Activated naive CD4-positive, alpha-beta T cell treated with anti-CD3 and anti-CD28 coated beads for 36 hours (primary cell): ENCODE data around the gene WDR91. TPM values are rescaled to one million over a fixed set of nuclear protein-coding genes. Genes with fewer than 3 reads are reported as not detected.

ENCODE experiments used
- CTCF ChIA-PET: fragments of 350-600 bp; sonication (Branson Sonifier 250); formaldehyde crosslinking; loops from one replicate; lab custom pipeline; 2021; ENCODE audit warnings: antibody characterized with exemption; lab: Charles Lee
- DNase-seq: peaks from one replicate; pipeline ENCODE4 v3.0.0-alpha.2; 2020
- H3K27ac Mint-ChIP-seq: one replicate; pipeline ENCODE4 v1.8.0; 2021; ENCODE audit warnings: mild to moderate bottlenecking, mixed read lengths
- H3K27me3 Mint-ChIP-seq: one replicate; pipeline ENCODE4 v1.8.0; 2021; ENCODE audit warnings: low read depth, mixed read lengths
- H3K36me3 Mint-ChIP-seq: one replicate; pipeline ENCODE4 v1.8.0; 2021; ENCODE audit warnings: low read depth, mixed read lengths
- H3K4me1 Mint-ChIP-seq: one replicate; pipeline ENCODE4 v1.8.0; 2021; ENCODE audit warnings: low read depth, mixed read lengths
- H3K4me3 Mint-ChIP-seq: one replicate; pipeline ENCODE4 v1.8.0; 2021; ENCODE audit warnings: mild to moderate bottlenecking, moderate library complexity, mixed read lengths
- H3K9me3 Mint-ChIP-seq: one replicate; pipeline ENCODE4 v1.8.0; 2021; ENCODE audit warnings: mixed read lengths
- intact Hi-C: fragments of 100-400 bp; cut with micrococcal nuclease; formaldehyde crosslinking; loops from one replicate; pipeline ENCODE4 v1.15.1; 2023
- total RNA-seq, 2 experiments: library from RNA; stranded (reverse); gene quantifications; one replicate each; pipeline ENCODE4 v1.2.3, GENCODE V29; 2021

The WDR91 gene
- 10 to 100 TPM; 10.6 to 11.1 TPM for total RNA-seq

GRCh38 chr7:135211179-135211945 is at the start of gene WDR91:
Gene WDR91 (minus strand): TSS chr7:135211526. CDS start chr7:135211502, 24 bp downstream.
- CTCF ChIA-PET: interaction anchor here (0.7 to 2.6 kb wide), 4 partner anchors 40 to 578 kb away, joined by 3 to 10 read pairs (median 4); no protein-coding TSS in a partner anchor
- H3K27ac Mint-ChIP-seq: peak within 1 kb of the TSS; percentile 85
- peaks cover 6% of the 10 kb centered on the region for H3K36me3 Mint-ChIP-seq
- DNase-seq: peak; percentile 96
- H3K27me3 Mint-ChIP-seq: no peaks in the 10 kb centered on the region
- H3K4me3 Mint-ChIP-seq: peak within 1 kb of the TSS; percentile 98
- peaks cover 41% of the 10 kb centered on the region for H3K4me1 Mint-ChIP-seq
- no peaks in the 10 kb centered on the region for H3K9me3 Mint-ChIP-seq
- intact Hi-C loops: loop anchor here (1.0 to 5.0 kb wide), 13 partner anchors 41 to 894 kb away; partner anchors contain the start of genes AGBL3, BPGM, CNOT4 and CYREN

- H3K36me3 Mint-ChIP-seq: peaks cover 2% of the 10 kb centered on the region
- H3K9me3 Mint-ChIP-seq: peaks cover 10% of the 10 kb centered on the region
These were observed 49.1 kb upstream of the WDR91 start for GRCh38 chr7:135260470-135260869.

DNA sequence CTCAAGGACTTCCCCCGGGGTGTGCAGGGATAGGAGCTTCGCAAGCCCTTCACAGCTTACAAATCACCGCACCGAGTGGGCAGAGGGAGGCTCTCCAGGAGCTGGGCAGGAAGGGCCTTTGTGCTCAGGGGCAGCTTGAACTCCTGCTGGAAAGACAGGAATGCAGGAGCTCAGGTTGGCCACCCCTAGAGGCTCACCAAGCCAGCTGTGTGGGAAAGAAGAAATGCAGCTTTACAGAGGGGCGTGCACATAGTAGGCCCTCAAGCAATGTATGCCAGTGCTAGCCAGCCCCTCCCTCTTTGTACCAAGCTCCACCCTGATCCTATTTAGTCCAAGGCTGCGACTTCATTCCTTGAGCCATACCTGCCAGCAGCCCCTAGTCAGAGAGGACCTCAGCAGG is 48.4 kb upstream of the WDR91 start:
- peaks cover 2% of the 10 kb centered on the region for H3K27me3 Mint-ChIP-seq
- intact Hi-C loops: no loop called here
- H3K27ac Mint-ChIP-seq: no peak overlapping the region
- H3K4me1 Mint-ChIP-seq: no peaks in the 10 kb centered on the region
- CTCF ChIA-PET: interaction anchor here (0.5 to 4.1 kb wide), 3 partner anchors 15 to 21 kb away, joined by 3 to 33 read pairs (median 7); no protein-coding TSS in a partner anchor
- H3K36me3 Mint-ChIP-seq: peaks cover 2% of the 10 kb centered on the region
- DNase-seq: no peak
- no peak overlapping the region for H3K4me3 Mint-ChIP-seq
- H3K9me3 Mint-ChIP-seq: peaks cover 9% of the 10 kb centered on the region

More at GRCh38 chr7:135260470-135260869, 49.1 kb upstream of the WDR91 start:
- Mint-ChIP-seq H3K4me3 (no peak overlapping the region), H3K27ac (no peak overlapping the region), H3K4me1 (no peaks in the 10 kb centered on the region), H3K27me3 (peaks cover 2% of the 10 kb centered on the region)
- intact Hi-C loops: no loop called here
- no peak for DNase-seq
- CTCF ChIA-PET: interaction anchor here (0.7 to 4.1 kb wide), 3 partner anchors 14 to 22 kb away, joined by 3 to 33 read pairs (median 7); no protein-coding TSS in a partner anchor

GRCh38 chr7:135258585-135258984 is 47.3 kb upstream of the WDR91 start:
- CTCF ChIA-PET: no interaction called here
- intact Hi-C loops: no loop called here
- H3K4me3 Mint-ChIP-seq: no peak overlapping the region

GRCh38 chr7:135257790-135258189 is 46.5 kb upstream of the WDR91 start:
- Mint-ChIP-seq H3K9me3 (peaks cover 2% of the 10 kb centered on the region), H3K4me3 (no peak overlapping the region), H3K4me1 (peaks cover 3% of the 10 kb centered on the region), H3K36me3 (peaks cover 2% of the 10 kb centered on the region), H3K27me3 (peaks cover 2% of the 10 kb centered on the region), H3K27ac (no peak overlapping the region)
- intact Hi-C loops: no loop called here
- CTCF ChIA-PET: no interaction called here
- no peak for DNase-seq

More at GRCh38 chr7:135258585-135258984, 47.3 kb upstream of the WDR91 start:
- Mint-ChIP-seq H3K27me3 (peaks cover 2% of the 10 kb centered on the region), H3K27ac (no peak overlapping the region), H3K36me3 (peaks cover 2% of the 10 kb centered on the region), H3K4me1 (peaks cover 3% of the 10 kb centered on the region), H3K9me3 (peaks cover 5% of the 10 kb centered on the region)
- no peak for DNase-seq

GRCh38 chr7:135253851-135254771 is 42.8 kb upstream of the WDR91 start:
- no peaks in the 10 kb centered on the region for H3K36me3 Mint-ChIP-seq
- DNase-seq: no peak
- no peaks in the 10 kb centered on the region for H3K27me3 Mint-ChIP-seq
- peaks cover 18% of the 10 kb centered on the region for H3K4me1 Mint-ChIP-seq
- no peaks in the 10 kb centered on the region for H3K9me3 Mint-ChIP-seq
- intact Hi-C loops: no loop called here
- no peak overlapping the region for H3K4me3 Mint-ChIP-seq
- no peak overlapping the region for H3K27ac Mint-ChIP-seq
- CTCF ChIA-PET: interaction anchor here (0.5 to 1.8 kb wide), 4 partner anchors 9 to 720 kb away, joined by 3 to 7 read pairs (median 5); no protein-coding TSS in a partner anchor

DNA sequence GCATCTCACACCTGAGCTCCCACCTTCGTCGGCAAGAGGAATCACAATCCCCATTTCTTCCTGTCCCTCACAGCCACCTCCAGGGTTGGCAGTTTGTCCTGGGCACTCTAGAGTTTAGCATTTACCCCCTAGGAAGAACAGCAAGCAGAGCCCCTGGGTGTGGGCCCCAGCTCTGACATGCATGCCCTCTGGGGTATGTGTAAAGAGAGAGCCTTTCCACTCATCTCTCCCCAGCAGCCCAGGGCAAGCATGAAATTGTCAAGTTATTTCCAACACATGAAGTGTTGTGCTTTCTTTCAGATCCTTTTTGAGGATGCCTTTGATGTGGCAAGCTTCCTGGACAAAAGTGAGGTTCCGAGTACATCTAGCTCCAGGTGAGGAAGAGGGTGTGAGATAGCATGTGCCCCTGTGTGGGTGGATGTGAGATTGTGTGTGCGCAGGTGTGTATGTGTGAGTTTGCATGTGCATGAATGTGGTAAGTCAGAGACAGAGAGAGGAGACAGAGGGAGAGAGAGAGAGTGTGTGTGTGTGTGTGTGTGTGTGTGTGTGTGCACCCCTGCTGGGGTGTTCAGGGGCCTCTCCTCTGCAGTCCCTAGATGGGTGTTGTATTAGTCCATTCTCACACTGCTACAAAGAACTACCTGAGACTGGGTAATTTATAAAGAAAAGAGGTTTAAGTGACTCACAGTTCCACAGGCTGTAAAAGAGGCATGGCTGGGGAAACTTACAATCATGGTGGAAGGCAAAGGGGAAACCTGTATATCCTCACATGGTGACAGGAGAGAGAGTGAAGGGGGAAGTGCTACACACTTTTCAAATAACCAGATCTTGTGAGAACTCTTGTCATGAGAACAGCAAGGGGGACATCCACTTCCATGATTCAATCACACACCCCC is 40.4 kb upstream of the WDR91 start:
- intact Hi-C loops: loop anchor here (1.0 kb wide), 1 partner anchor 40 kb away; the partner anchor contains the start of gene WDR91
- Mint-ChIP-seq H3K4me1 (peaks cover 18% of the 10 kb centered on the region), H3K27me3 (no peaks in the 10 kb centered on the region), H3K9me3 (no peaks in the 10 kb centered on the region), H3K36me3 (no peaks in the 10 kb centered on the region), H3K27ac (peak overlapping the region; percentile 34), H3K4me3 (no peak overlapping the region)
- CTCF ChIA-PET: interaction anchor here (1.3 kb wide), 1 partner anchor 23 kb away, joined by 3 read pairs; no protein-coding TSS in a partner anchor
- DNase-seq: peak; percentile 48

DNA sequence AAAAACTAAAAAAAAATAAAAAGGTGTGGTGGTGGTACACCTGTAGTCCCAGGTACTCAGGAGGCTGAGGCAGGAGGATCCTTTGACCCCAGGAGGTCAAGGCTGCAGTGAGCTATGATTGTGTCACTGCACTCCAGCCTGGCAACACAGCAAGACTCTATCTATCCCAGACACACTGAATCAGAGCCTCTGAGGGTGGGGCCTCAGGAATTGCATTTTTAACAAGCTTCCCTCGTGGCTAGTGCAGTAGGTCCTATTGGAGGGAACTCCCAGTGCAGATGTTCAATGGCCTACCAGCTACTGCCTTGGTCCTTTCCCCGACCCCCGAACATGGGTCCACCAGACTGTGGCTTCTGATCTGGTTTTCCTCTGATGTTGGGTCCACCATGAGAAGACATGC is 37.2 kb upstream of the WDR91 start:
- Mint-ChIP-seq H3K4me1 (peaks cover 15% of the 10 kb centered on the region), H3K36me3 (no peaks in the 10 kb centered on the region), H3K27me3 (no peaks in the 10 kb centered on the region), H3K4me3 (no peak overlapping the region), H3K27ac (no peak overlapping the region), H3K9me3 (no peaks in the 10 kb centered on the region)
- intact Hi-C loops: no loop called here
- no peak for DNase-seq
- CTCF ChIA-PET: no interaction called here

DNA sequence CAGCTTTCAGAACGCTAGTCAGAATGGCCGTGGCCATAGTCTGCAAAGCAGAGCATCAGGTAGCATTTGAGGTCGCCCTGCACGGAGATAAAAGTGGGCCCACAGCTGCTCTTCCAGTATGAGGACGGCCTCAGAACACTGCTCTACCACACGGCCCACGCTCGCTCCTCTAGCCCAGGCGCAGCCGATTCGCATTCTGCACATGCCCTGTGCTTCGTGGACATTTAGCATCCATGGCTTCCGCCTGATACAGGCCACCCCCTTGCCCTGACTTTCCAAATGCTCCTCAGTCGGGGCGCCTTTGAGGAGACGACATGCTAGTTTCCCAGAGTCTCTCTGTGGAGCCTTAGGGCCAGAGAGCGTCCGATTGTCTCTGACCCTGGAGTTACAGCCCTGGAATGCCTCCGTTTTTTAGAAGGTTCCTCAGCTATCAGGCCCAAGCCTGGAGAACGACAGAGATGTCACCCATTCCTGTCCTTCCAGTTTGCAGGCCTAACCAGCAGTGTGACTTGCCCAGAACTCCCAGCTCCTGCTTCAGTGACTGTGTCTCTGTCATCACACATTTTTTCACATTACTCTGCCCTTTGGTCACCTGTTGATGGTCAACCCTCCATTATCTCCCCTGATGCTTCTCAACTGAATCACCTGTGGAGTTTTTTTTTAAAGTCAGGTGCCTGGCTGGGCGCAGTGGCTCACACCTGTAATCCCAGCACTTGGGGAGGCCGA is 36.6 kb upstream of the WDR91 start:
- no peak for DNase-seq
- H3K27ac Mint-ChIP-seq: no peak overlapping the region
- H3K4me1 Mint-ChIP-seq: peaks cover 15% of the 10 kb centered on the region
- H3K9me3 Mint-ChIP-seq: no peaks in the 10 kb centered on the region
- intact Hi-C loops: no loop called here
- CTCF ChIA-PET: interaction anchor here (0.9 kb wide), 1 partner anchor 13 kb away, joined by 4 read pairs; no protein-coding TSS in a partner anchor
- no peaks in the 10 kb centered on the region for H3K36me3 Mint-ChIP-seq
- H3K4me3 Mint-ChIP-seq: no peak overlapping the region
- H3K27me3 Mint-ChIP-seq: no peaks in the 10 kb centered on the region

DNA sequence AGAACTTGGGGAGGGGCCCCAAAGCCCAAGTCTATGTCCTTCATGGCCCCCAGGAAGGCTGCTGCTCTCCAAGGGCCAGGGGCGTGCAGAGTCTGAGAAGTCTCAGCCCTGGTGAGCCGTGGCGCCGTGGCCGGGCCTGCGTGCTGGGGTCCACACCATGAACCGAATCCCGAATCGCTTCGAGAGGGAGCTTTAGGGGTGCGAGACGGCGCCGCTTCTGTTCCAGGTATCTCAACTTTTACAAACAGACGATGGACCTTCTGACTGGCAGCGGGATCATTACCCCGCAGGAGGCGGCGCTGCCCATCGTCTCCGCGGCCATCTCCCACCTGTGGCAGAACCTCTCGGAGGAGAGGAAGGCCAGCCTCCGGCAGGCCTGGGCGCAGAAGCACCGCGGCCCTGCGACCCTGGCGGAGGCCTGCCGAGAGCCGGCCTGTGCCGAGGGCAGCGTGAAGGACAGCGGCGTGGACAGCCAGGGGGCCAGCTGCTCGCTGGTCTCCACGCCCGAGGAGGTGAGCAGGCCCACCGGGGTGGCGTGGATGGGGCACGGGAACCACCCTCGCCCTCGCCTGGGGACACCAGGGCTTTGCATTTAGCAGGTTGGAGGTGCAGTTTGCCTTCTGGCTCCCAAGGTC is 35.0 kb upstream of the WDR91 start:
- no peak for DNase-seq
- no peaks in the 10 kb centered on the region for H3K27me3 Mint-ChIP-seq
- no peak overlapping the region for H3K4me3 Mint-ChIP-seq
- no peak overlapping the region for H3K27ac Mint-ChIP-seq
- H3K9me3 Mint-ChIP-seq: no peaks in the 10 kb centered on the region
- intact Hi-C loops: no loop called here
- peaks cover 4% of the 10 kb centered on the region for H3K4me1 Mint-ChIP-seq
- CTCF ChIA-PET: no interaction called here
- no peaks in the 10 kb centered on the region for H3K36me3 Mint-ChIP-seq
